SK-N-SH (cell line): ENCODE measurements around the gene BEGAIN. TPM values are rescaled to one million over a fixed set of nuclear protein-coding genes. Genes with fewer than 3 reads are reported as not detected.

Source experiments
- CTCF ChIA-PET: fragments of 300-600, 350-600 bp; formaldehyde crosslinking; extraction: SDS; loops from one replicate; lab custom pipeline; 2021; lab: Yijun Ruan, JAX
- POLR2A ChIA-PET: fragments of 350-600 bp; sonication (Branson Sonifier 250); formaldehyde crosslinking; extraction: SDS; loops from one replicate; lab custom pipeline; 2020; ENCODE audit warnings: antibody characterized with exemption, inconsistent platforms; lab: Yijun Ruan, JAX
- DNase-seq: peaks from one replicate; pipeline ENCODE4 v3.0.0; 2012
- H2AFZ ChIP-seq: fragments of 200-600 bp; sonication (generic); 2 replicates; pipeline ENCODE4 v1.8.1; 2016; ENCODE audit warnings: antibody characterized with exemption, mild to moderate bottlenecking, low read depth
- H3F3A ChIP-seq: fragments of 200-600 bp; sonication (generic); replicated peaks from 2 replicates; pipeline ENCODE3; 2016; ENCODE audit warnings: antibody characterized with exemption, mild to moderate bottlenecking; ENCODE audit not compliant: insufficient read depth
- H3K27ac ChIP-seq, 2 experiments: fragments of 200-500 bp in 1 of 2; fragments of 200-600 bp in 1 of 2; sonication (Bioruptor generic) in 1 of 2; sonication (generic), shearing (Covaris generic) in 1 of 2; 2 replicates each; pipeline versions ENCODE4 v1.5.1 to v1.6.1; 2014 to 2016; ENCODE audit warnings: low read depth in 2 of 2, inconsistent platforms in 1 of 2, low read length in 1 of 2, mild to moderate bottlenecking in 1 of 2, mixed read lengths in 1 of 2
- H3K27me3 ChIP-seq: fragments of 200-600 bp; sonication (generic), shearing (Covaris generic); 2 replicates; pipeline ENCODE4 v1.6.1; 2016; ENCODE audit warnings: mixed run types; ENCODE audit not compliant: insufficient read depth
- H3K36me3 ChIP-seq, 2 experiments: fragments of 200-500 bp in 1 of 2; fragments of 200-600 bp in 1 of 2; sonication (Bioruptor generic) in 1 of 2; sonication (generic) in 1 of 2; replicated peaks in 1 of 2; 2 replicates each; pipeline versions ENCODE3 to v1.5.1; 2014 to 2016; ENCODE audit warnings: low read length in 1 of 2, mild to moderate bottlenecking in 1 of 2; ENCODE audit not compliant: insufficient read depth in 2 of 2, control insufficient read depth in 1 of 2
- H3K4me1 ChIP-seq, 2 experiments: fragments of 200-500 bp in 1 of 2; fragments of 200-600 bp in 1 of 2; sonication (Bioruptor generic) in 1 of 2; sonication (generic), shearing (Covaris generic) in 1 of 2; 2 replicates each; pipeline versions ENCODE4 v1.5.1 to v1.6.1; 2014 to 2016; ENCODE audit warnings: low read depth in 1 of 2, low read length in 1 of 2, mixed run types in 1 of 2; ENCODE audit not compliant: insufficient read depth in 2 of 2, control insufficient read depth in 1 of 2
- H3K4me2 ChIP-seq: fragments of 200-600 bp; sonication (generic), shearing (Covaris generic); 2 replicates; pipeline ENCODE4 v1.6.1; 2017; ENCODE audit warnings: mixed run types
- H3K4me3 ChIP-seq, 2 experiments: fragments of 200-500 bp in 1 of 2; fragments of 200-600 bp in 1 of 2; sonication (Bioruptor generic) in 1 of 2; sonication (generic), shearing (Covaris generic) in 1 of 2; 2 replicates each; pipeline versions ENCODE4 v1.5.1 to v1.8.1; 2014 to 2016; ENCODE audit warnings: low read depth in 2 of 2, inconsistent platforms in 1 of 2, low read length in 1 of 2, mild to moderate bottlenecking in 1 of 2, mixed read lengths in 1 of 2, moderate library complexity in 1 of 2
- H3K79me2 ChIP-seq: fragments of 200-600 bp; sonication (generic); 2 replicates; pipeline ENCODE4 v1.8.1; 2017; ENCODE audit warnings: mild to moderate bottlenecking; ENCODE audit not compliant: insufficient read depth
- H3K9ac ChIP-seq: fragments of 200-600 bp; sonication (generic); 2 replicates; pipeline ENCODE4 v1.6.1; 2017; ENCODE audit warnings: mixed run types
- H3K9me2 ChIP-seq: fragments of 200-600 bp; sonication (generic); 2 replicates; pipeline ENCODE4 v1.6.1; 2017; ENCODE audit warnings: mixed run types
- H3K9me3 ChIP-seq: fragments of 200-600 bp; sonication (generic); 2 replicates; pipeline ENCODE4 v1.6.1; 2017; ENCODE audit warnings: mixed run types, mild to moderate bottlenecking, moderate library complexity
- H4K20me1 ChIP-seq: fragments of 200-600 bp; sonication (generic); 2 replicates; pipeline ENCODE4 v1.6.1; 2017; ENCODE audit warnings: mild to moderate bottlenecking, mixed run types; ENCODE audit not compliant: insufficient read depth
- CHD2 ChIP-seq: fragments of 150-350 bp; IDR thresholded peaks from 2 replicates; pipeline ENCODE4 v1.6.1; 2018; ENCODE audit warnings: low read length; ENCODE audit not compliant: partially characterized antibody
- EP300 ChIP-seq, 2 experiments: IDR thresholded peaks; 2 replicates each; pipeline versions ENCODE4 v1.4.0 to v1.6.1; 2012; ENCODE audit warnings: borderline replicate concordance in 1 of 2, low read depth in 1 of 2, low read length in 1 of 2
- GABPA ChIP-seq: IDR thresholded peaks from 2 replicates; pipeline ENCODE4 v1.4.0; 2012; ENCODE audit warnings: low read depth, mild to moderate bottlenecking
- JUND ChIP-seq: IDR thresholded peaks from 2 replicates; pipeline ENCODE4 v1.4.0; 2012
- MXI1 ChIP-seq: IDR thresholded peaks from 2 replicates; pipeline ENCODE4 v1.6.1; 2012; ENCODE audit warnings: mild to moderate bottlenecking, low read depth, low read length, improper control_type of control experiment
- NRF1 ChIP-seq: IDR thresholded peaks from 2 replicates; pipeline ENCODE4 v1.6.1; 2012; ENCODE audit warnings: low read depth, mild to moderate bottlenecking, low read length
- POLR2AphosphoS5 ChIP-seq: IDR thresholded peaks from 2 replicates; pipeline ENCODE4 v1.6.1; 2012; ENCODE audit warnings: low read depth, low read length
- RAD21 ChIP-seq: IDR thresholded peaks from 2 replicates; pipeline ENCODE4 v1.6.1; 2012; ENCODE audit warnings: mild to moderate bottlenecking, low read length
- RCOR1 ChIP-seq: fragments of 150-350 bp; IDR thresholded peaks from 2 replicates; pipeline ENCODE4 v1.6.1; 2017; ENCODE audit warnings: antibody characterized with exemption, low read length
- SIN3A ChIP-seq: IDR thresholded peaks from 2 replicates; pipeline ENCODE4 v1.6.1; 2012; ENCODE audit warnings: low read depth, mild to moderate bottlenecking, low read length, moderate library complexity, borderline replicate concordance
- SMC3 ChIP-seq: IDR thresholded peaks from 2 replicates; pipeline ENCODE4 v1.6.1; 2012; ENCODE audit warnings: low read depth, low read length, improper control_type of control experiment
- YY1 ChIP-seq: IDR thresholded peaks from 2 replicates; pipeline ENCODE4 v1.4.0; 2012; ENCODE audit warnings: low read depth, mild to moderate bottlenecking
- WGBS: methylation state at CpG from one replicate; pipeline ENCODE4 v1.1.6; 2017; ENCODE audit warnings: low lambda C conversion rate; 5-methylcytosine and 5-hydroxymethylcytosine counted together
- polyA plus RNA-seq, 3 experiments: library from polyadenylated mRNA; depleted of rRNA; stranded (reverse); fragments of >200 nt; gene quantifications; 2 replicates each; pipeline ENCODE4 v1.2.3, GENCODE V29; 2012

BEGAIN gene
- polyA plus RNA-seq, 1 of the 3 experiments (the other 2 are of a cell fraction) = 4.2 TPM

- Histone ChIP-seq H2AFZ (no peak overlapping the region), H3K9ac (no peak overlapping the region), H3K79me2 (no peaks in the 10 kb centered on the region), H3F3A (no peaks in the 10 kb centered on the region), H3K4me3 (peak overlapping the region in 1 of 2 experiments; percentile 59; a peak in 2 of 4 replicates), H3K4me1 (peaks cover 0 to 62% of the 10 kb centered on the region in 2 experiments; a peak in 1 of 4 replicates), H3K27me3 (peaks cover 18% of the 10 kb centered on the region), H3K9me3 (no peaks in the 10 kb centered on the region), H3K4me2 (no peak overlapping the region), H3K9me2 (no peaks in the 10 kb centered on the region), H3K36me3 (no peaks in the 10 kb centered on the region), H3K27ac (peak overlapping the region in 1 of 2 experiments; percentile 94; a peak in 2 of 4 replicates), H4K20me1 (no peaks in the 10 kb centered on the region)
- no peak for TF ChIP-seq RAD21
- TF ChIP-seq NRF1 = no peak
- no peak for TF ChIP-seq JUND
- TF ChIP-seq GABPA = no peak
- TF ChIP-seq MXI1 = peak; percentile 21; the same call in 1 of the 2 replicates
- TF ChIP-seq RCOR1 = no peak
- 43% methylated on average over 10 of the region's 14 CpGs for WGBS
- CTCF ChIA-PET = interaction anchor here (0.9 to 2.5 kb wide), 18 partner anchors 8 to 1059 kb away, joined by 3 to 13 read pairs (median 4); no protein-coding TSS in a partner anchor
- DNase-seq = peak; percentile 86
- POLR2A ChIA-PET = interaction anchor here (0.6 to 3.1 kb wide), 38 partner anchors 10 to 558 kb away, joined by 3 to 32 read pairs (median 4); no protein-coding TSS in a partner anchor
These were observed 17.4 kb downstream of the BEGAIN start for GRCh38 chr14:100569734-100570286.

GRCh38 chr14:100568998-100569733, 18.1 kb downstream of the BEGAIN start:
- Histone ChIP-seq H3K27me3 (peaks cover 18% of the 10 kb centered on the region), H3K4me3 (peak overlapping the region in 1 of 2 experiments; percentile 59; a peak in 2 of 4 replicates), H3K4me1 (peaks cover 0 to 64% of the 10 kb centered on the region in 2 experiments; a peak in 1 of 4 replicates), H4K20me1 (no peaks in the 10 kb centered on the region), H3K4me2 (peak overlapping the region; percentile 78; the same call in 1 of the 2 replicates), H3K36me3 (no peaks in the 10 kb centered on the region), H3K9ac (no peak overlapping the region), H3K27ac (peak overlapping the region in 1 of 2 experiments; percentile 94; a peak in 2 of 4 replicates), H3K79me2 (no peaks in the 10 kb centered on the region), H3F3A (no peaks in the 10 kb centered on the region), H3K9me2 (no peaks in the 10 kb centered on the region), H3K9me3 (no peaks in the 10 kb centered on the region), H2AFZ (no peak overlapping the region)
- TF ChIP-seq SIN3A (no peak), NRF1 (0 out of 2 replicates have a peak, but pooled peaks have one; percentile 11), CHD2 (no peak), EP300 (IDR thresholded peaks at IDR 0.05; ENCODE audit: borderline replicate concordance in 1 of 2, low read depth in 1 of 2, low read length in 1 of 2) (no peak), SMC3 (no peak), POLR2AphosphoS5 (no peak), YY1 (no peak)
- WGBS = 11% methylated on average over 17 of the region's 45 CpGs
- POLR2A ChIA-PET = interaction anchor here (0.7 to 3.1 kb wide), 38 partner anchors 10 to 558 kb away, joined by 3 to 32 read pairs (median 4); no protein-coding TSS in a partner anchor
- CTCF ChIA-PET = interaction anchor here (0.9 to 2.5 kb wide), 18 partner anchors 8 to 1060 kb away, joined by 3 to 13 read pairs (median 4); no protein-coding TSS in a partner anchor
- peak; percentile 87 for DNase-seq
